Effector memory CD8-positive, alpha-beta T cell (primary cell): ENCODE data around the gene LSP1.

Experiments used
- ATAC-seq: fragments of 150-1000 bp; cut with Tn5 transposase; replicated peaks from 2 replicates; pipeline ENCODE4 v1.10.0; 2021; ENCODE audit warnings: mild to moderate bottlenecking, moderate library complexity
- DNase-seq, 3 experiments: peaks; one replicate each; pipeline ENCODE4 v3.0.0; 2021
- H3K27ac Mint-ChIP-seq, 2 donors: one replicate each; pipeline ENCODE4 v1.8.0; 2022; ENCODE audit warnings: mild to moderate bottlenecking in 2 of 2, mixed read lengths in 2 of 2, moderate library complexity in 2 of 2
- H3K27me3 Mint-ChIP-seq, 2 donors: one replicate each; pipeline ENCODE4 v1.8.0; 2022; ENCODE audit warnings: mixed read lengths in 2 of 2
- H3K36me3 Mint-ChIP-seq: one replicate; pipeline ENCODE4 v1.8.0; 2022; ENCODE audit warnings: mild to moderate bottlenecking, moderate library complexity, mixed read lengths; ENCODE audit not compliant: insufficient read depth
- H3K4me1 Mint-ChIP-seq, 2 donors: one replicate each; pipeline ENCODE4 v1.8.0; 2022; ENCODE audit warnings: low read depth in 2 of 2, mixed read lengths in 2 of 2
- H3K4me3 Mint-ChIP-seq, 2 donors: one replicate each; pipeline ENCODE4 v1.8.0; 2022; ENCODE audit warnings: mild to moderate bottlenecking in 2 of 2, mixed read lengths in 2 of 2, moderate library complexity in 2 of 2
- H3K9me3 Mint-ChIP-seq, 2 donors: one replicate each; pipeline ENCODE4 v1.8.0; 2022; ENCODE audit warnings: mixed read lengths in 2 of 2

LSP1 gene

DNA sequence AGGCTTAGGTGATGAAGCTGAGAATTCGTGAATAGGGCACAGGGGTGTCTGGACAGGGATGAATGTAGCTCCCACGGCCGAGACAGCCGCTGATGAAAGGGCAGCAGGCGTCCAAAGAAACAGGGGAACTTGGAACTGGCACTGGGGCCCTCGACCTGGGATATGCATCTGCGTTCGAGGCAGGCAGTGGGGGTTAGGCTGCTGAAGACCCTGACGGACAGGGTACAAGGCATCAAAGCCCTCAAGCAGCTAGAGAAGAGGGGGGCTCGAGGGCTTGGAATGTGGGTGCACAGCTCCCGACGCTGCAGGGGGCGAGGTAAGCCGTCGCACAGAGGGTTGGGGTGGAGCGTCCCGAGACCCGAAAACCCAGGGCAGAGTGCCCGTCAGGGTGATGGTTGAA lies 25.0 kb upstream of the LSP1 start:
- H3K4me1 Mint-ChIP-seq: peaks cover 0 to 6% of the 10 kb centered on the region in 2 donors
- H3K9me3 Mint-ChIP-seq: no peaks in the 10 kb centered on the region
- H3K4me3 Mint-ChIP-seq: no peak overlapping the region
- no peak overlapping the region for H3K27ac Mint-ChIP-seq
- peaks cover 11 to 68% of the 10 kb centered on the region in 2 donors for H3K27me3 Mint-ChIP-seq
- ATAC-seq: no peak
- peaks cover 5% of the 10 kb centered on the region for H3K36me3 Mint-ChIP-seq
- DNase-seq: no peak

DNA sequence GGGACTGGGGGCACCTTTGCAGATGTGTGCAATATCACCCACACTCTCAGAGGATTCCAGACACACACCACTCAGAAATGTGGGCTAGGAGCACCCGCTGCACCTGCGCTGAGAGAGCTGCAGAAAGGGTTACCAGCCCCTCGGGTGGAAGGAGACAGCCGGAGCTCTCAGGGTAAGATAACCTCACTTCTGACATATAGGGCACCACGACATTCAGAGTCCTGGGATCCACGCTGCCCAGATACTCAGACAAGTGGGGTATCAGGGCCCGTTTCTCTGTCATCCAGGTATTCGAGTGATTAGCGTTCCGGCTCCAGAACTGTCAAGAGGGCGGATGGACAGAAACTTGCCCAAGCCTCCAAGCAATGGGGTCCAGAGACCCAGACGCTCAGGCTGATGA lies 24.3 kb upstream of the LSP1 start:
- Mint-ChIP-seq H3K36me3 (peaks cover 5% of the 10 kb centered on the region), H3K27ac (no peak overlapping the region), H3K4me3 (no peak overlapping the region), H3K4me1 (peaks cover 0 to 6% of the 10 kb centered on the region in 2 donors), H3K9me3 (no peaks in the 10 kb centered on the region), H3K27me3 (peaks cover 11 to 74% of the 10 kb centered on the region in 2 donors)
- ATAC-seq: no peak
- no peak for DNase-seq

DNA sequence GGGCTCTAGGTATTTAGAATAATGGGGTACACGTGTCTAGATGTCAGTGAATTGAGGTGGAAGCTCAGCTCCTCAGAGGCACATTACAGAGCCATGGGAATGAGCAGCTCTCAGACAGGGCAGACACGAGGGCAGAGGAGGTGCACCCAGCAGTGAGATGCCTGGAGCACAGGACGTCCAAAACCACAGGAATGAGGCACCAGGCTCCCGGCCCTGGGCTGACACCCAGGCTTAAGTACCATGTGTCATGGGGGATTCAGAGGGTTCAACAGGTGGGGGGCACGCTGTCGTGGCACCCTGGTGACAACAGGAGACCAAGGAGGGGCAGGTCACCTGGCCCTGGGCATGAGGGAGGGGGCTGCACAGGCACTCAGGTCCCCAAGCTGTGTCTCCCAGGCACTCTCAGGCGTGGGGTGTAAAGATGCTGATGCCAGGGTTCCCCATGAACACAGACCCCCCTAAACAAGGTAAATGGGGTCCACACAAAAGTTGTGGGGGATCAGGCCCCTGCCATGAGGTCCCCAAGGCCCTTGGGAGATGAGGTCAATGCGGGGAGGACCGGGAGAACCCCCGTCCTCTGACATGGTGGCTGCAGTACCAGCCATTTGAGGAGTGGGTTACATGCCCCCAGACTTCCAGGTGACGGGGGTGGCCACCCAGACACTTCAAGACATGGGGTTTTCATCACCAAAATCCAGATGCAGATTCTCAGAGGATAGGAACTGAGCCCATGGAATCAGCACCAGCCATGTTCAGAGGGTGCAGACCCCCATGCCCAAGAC lies 23.7 kb upstream of the LSP1 start:
- Mint-ChIP-seq H3K4me1 (peaks cover 0 to 6% of the 10 kb centered on the region in 2 donors), H3K9me3 (no peaks in the 10 kb centered on the region), H3K4me3 (no peak overlapping the region), H3K27ac (no peak overlapping the region), H3K36me3 (peaks cover 5% of the 10 kb centered on the region), H3K27me3 (peaks cover 11 to 75% of the 10 kb centered on the region in 2 donors)
- ATAC-seq: no peak
- no peak for DNase-seq

DNA sequence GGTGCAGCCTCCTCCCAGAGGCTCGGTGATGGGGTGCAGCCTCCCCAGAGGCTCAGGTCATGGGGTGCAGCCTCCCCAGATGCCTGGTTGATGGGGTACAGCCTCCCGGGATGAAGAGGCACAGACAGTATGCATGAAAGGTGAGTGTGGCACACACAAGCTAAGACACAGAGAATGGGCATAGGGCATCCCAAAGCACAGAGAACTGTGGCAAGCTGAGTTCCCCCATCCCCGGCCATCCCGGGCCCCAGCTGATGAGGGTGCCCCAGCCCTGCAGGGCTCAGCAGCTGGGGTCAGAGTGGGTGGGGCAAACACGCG lies 22.9 kb upstream of the LSP1 start:
- no peak overlapping the region for H3K27ac Mint-ChIP-seq

DNA sequence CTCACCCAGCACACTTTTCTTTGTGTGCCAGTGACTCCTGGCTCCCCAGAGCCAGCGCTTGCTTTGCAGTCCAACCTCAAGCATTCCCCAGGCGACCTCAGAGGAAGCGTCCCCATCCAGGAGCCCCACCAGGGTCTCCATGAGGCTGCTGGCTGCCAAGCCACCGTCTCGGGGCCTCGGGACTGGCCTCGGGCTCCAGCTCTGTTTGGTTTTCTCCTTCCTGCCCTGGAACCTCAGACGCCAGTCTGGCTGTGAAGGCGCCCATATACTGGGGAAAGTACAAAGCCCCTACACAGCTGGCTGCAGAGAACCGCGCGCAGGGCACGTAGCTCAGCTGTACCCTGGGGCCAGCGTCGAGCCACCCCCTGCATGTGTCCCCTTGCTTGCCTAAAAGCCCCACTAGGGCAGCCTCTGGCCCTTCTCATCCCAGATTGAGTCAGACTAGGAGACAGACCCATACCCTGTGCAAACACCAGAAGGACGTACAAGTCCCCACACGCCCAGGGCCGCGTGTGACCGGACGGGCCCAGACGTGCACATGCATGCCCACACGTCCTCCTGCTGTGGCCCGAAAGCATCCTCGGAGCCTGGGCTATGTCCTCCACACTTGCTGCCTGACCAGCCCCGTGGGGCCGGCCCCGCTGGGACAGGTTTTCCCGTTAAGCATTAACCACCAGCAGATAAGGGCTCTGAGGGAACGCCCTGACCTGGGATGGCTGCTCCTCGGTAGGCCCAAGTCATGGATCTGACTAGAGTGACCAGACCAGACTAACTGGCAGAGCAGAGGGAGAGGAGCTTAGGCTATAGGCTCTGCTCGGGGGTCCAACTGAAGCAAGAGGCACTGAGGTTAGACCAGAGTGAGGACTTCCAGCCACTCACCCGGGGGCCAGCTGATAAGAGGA lies 22.3 kb upstream of the LSP1 start:
- Mint-ChIP-seq H3K9me3 (no peaks in the 10 kb centered on the region), H3K27me3 (peaks cover 11 to 78% of the 10 kb centered on the region in 2 donors), H3K27ac (no peak overlapping the region), H3K36me3 (peaks cover 5% of the 10 kb centered on the region), H3K4me1 (peaks cover 0 to 6% of the 10 kb centered on the region in 2 donors), H3K4me3 (no peak overlapping the region)
- no peak for DNase-seq
- no peak for ATAC-seq

More for the DNA sequence above, 22.9 kb upstream of the LSP1 start:
- Mint-ChIP-seq H3K27me3 (peaks cover 11 to 78% of the 10 kb centered on the region in 2 donors), H3K9me3 (no peaks in the 10 kb centered on the region), H3K36me3 (peaks cover 5% of the 10 kb centered on the region), H3K4me1 (peaks cover 0 to 6% of the 10 kb centered on the region in 2 donors), H3K4me3 (no peak overlapping the region)
- DNase-seq (no peak), ATAC-seq (no peak)

DNA sequence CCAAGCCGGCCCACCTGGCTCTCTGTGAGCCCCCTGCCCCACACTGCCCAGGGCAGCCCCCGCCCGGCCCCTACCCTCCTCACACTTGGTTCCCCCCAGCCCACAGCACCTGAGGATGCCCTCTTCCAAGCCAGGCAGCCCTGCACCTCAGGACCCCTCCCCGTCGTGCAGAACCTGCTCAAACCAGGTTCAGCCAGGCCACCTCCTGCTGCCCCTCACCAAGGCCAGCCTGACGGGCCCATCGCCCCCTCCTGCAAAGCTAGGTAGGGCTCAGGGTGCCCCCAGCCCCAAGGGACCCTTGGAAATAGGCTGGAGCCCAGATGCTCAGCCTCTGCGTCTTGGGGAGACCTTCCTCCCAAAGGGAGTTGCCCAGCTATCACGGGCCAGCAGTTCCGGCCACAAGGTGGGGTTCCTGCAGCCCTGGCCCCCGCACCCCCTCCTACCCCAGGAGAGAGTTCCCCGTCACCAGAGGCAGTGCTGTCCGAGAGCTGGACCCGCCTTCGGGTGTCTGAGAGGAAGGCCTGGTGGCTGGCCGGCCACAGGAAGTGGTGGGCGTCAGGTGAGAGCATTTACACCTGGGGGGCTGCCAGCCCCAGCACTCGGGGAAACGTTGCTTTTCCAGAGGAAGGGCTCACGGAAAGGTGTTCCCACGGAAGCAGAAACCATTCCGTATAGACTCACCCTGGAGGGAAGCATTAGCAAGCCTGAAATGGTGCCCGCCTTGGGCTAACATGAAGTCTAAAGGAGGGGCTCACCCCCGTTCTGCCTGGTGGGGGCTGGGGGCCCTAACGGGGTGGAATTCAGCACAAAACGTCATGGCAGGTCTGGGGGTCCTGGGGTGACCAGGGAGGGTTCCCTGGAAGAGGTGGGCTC lies 21.3 kb upstream of the LSP1 start:
- H3K4me1 Mint-ChIP-seq: peaks cover 0 to 6% of the 10 kb centered on the region in 2 donors

DNA sequence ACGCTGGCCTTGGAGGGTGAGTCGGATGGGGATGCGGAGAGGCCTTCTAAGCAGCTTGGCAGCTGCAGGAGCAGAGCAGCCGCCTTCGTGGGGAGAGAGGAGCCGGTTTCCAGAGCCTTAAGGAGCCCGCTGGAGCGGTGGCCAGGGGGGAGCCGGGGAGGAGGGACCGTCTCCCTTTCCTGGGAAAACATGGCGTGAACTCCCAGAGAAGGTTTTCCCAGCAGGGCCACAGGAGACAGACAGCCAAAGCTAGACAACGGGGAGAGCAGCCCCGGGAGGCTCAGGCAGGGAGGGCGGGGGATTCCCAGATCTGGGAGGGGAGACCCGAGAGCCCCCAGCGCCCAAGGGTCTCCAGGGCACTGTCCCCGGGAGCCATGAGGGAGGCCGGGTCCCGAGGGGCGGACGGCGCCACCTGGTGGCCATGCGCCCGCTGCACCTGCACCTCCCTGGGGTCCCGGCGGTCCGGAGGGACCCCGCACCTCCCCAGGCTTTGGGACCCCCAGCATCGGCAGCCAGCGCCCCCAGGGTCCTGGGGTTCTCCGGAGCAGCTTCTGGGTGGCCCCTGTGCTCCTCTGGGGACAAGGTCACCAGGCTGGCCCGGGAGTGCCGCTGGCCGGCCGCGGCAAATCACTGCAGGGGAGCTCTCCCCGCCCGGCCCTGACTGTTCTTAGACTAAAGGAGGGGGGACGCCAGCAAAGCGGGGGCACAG lies 20.5 kb upstream of the LSP1 start:
- Mint-ChIP-seq H3K4me1 (peaks cover 0 to 6% of the 10 kb centered on the region in 2 donors), H3K27me3 (peaks cover 11 to 68% of the 10 kb centered on the region in 2 donors), H3K27ac (no peak overlapping the region), H3K9me3 (no peaks in the 10 kb centered on the region), H3K36me3 (peaks cover 5% of the 10 kb centered on the region), H3K4me3 (no peak overlapping the region)
- DNase-seq: peak; percentile 67 to 75 (median 68)
- peak; percentile 86 for ATAC-seq

More for the DNA sequence above, 21.3 kb upstream of the LSP1 start:
- Mint-ChIP-seq H3K27me3 (peaks cover 11 to 76% of the 10 kb centered on the region in 2 donors), H3K9me3 (no peaks in the 10 kb centered on the region), H3K4me3 (no peak overlapping the region), H3K36me3 (peaks cover 5% of the 10 kb centered on the region), H3K27ac (no peak overlapping the region)
- DNase-seq: no peak
- no peak for ATAC-seq

DNA sequence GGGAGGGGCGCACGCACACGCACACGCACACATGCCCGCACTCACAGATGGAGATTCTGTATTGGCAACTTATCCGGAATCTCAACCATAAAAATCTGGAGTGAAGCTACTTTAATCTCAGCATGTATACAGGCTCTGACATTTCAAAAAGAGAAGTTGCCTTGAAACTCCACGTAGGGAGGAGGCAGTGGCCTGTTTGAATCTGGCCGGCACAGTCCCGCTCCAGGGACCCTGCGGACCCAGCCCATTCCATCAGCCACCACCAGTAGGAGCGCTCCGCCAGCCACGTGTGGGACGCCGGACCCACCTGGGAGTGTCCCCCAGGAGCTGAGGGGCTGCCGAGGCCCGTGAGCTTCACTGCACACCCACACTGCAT lies 20.0 kb upstream of the LSP1 start:
- H3K4me3 Mint-ChIP-seq: no peak overlapping the region

DNA sequence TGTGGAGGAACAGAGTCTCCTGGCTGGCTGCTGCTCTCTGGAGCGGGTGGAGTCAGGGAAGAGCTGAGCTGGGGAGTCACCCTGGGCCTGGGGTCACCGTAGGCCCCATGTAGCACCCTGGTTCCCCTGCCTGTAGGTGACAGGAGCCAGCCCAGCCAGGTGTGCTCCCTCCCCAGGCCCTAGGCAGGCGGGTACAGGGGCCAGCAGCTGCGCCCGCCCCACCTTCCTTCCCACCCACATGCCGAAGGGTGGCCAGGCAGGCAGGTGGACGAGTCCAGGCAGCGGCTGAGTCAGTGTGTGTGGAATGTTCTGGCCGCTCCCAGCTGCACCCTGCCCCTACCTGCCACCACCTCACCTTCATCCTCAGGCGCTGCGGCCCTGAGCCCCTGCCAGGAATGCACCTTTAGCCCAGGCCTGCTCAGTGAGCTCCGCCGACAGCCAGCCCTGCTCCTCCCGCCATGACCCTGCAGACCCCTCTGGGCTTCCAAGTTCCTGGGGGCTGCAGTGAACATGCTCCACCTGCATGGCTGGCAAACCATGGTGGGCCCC lies 18.7 kb upstream of the LSP1 start:
- DNase-seq: no peak
- Mint-ChIP-seq H3K4me3 (no peak overlapping the region), H3K4me1 (peaks cover 0 to 9% of the 10 kb centered on the region in 2 donors), H3K27me3 (peaks cover 6 to 51% of the 10 kb centered on the region in 2 donors), H3K36me3 (peaks cover 5% of the 10 kb centered on the region), H3K27ac (peak overlapping the region in 1 of 2 donors; percentile 18), H3K9me3 (no peaks in the 10 kb centered on the region)
- ATAC-seq: no peak

More for the DNA sequence above, 20.0 kb upstream of the LSP1 start:
- H3K27me3 Mint-ChIP-seq: peaks cover 6 to 63% of the 10 kb centered on the region in 2 donors
- H3K9me3 Mint-ChIP-seq: no peaks in the 10 kb centered on the region
- H3K27ac Mint-ChIP-seq: no peak overlapping the region
- DNase-seq: no peak
- peaks cover 5% of the 10 kb centered on the region for H3K36me3 Mint-ChIP-seq
- no peak for ATAC-seq
- H3K4me1 Mint-ChIP-seq: peaks cover 0 to 10% of the 10 kb centered on the region in 2 donors

DNA sequence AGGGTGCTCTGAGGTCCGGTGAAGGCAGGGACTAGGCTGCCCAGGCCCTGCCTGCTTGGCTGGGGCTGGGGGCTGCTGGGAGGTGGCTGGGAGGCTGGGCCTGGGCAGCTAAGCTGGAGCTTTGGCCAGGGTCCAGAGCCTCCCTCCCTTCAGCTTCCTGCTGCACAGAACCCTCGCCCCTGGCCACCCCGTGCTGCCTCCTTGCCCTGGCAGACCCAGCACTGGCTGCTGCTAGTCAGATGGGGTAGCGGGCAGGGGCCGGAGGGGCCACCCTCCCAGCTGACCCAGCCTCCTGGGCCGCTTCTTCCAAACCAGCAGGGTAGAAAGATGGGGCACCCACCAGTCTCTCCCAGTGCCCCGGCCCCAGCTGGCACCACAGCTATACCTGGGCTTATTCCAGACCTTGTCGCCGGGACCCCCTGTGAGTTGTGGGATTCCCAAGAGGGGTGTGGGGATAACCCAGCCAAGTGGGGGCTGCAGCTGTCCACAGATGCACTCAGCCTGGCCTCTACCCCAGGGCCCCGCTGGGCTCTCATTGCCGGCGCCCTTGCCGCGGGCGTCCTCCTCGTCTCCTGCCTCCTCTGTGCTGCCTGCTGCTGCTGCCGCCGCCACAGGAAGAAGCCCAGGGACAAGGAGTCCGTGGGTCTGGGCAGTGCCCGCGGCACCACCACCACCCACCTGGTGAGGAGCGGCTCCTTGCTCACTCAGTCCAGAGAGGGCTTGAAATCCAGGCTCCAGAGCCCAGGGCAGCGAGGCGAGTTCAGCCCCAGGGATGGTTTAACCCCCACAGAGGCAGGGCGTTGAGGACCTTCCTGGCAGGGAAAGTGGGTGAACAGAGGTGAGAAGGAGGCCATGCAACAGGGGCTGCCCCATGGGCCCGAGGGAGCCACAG lies 17.9 kb upstream of the LSP1 start, which contains the start of gene SYT8:
TSS of gene SYT8 (plus strand) at position 212 of the 892 bp plus-strand sequence. CDS start at position 328, 116 bp downstream.
- ATAC-seq (no peak), DNase-seq (no peak)
- H3K4me3 Mint-ChIP-seq: no peak within 1 kb of the TSS
- H3K27me3 Mint-ChIP-seq: peaks cover 6 to 42% of the 10 kb centered on the region in 2 donors
- H3K36me3 Mint-ChIP-seq: peaks cover 5% of the 10 kb centered on the region
- no peaks in the 10 kb centered on the region for H3K9me3 Mint-ChIP-seq
- peak within 1 kb of the TSS in 1 of 2 donors; percentile 18 for H3K27ac Mint-ChIP-seq
- peaks cover 6 to 14% of the 10 kb centered on the region in 2 donors for H3K4me1 Mint-ChIP-seq

DNA sequence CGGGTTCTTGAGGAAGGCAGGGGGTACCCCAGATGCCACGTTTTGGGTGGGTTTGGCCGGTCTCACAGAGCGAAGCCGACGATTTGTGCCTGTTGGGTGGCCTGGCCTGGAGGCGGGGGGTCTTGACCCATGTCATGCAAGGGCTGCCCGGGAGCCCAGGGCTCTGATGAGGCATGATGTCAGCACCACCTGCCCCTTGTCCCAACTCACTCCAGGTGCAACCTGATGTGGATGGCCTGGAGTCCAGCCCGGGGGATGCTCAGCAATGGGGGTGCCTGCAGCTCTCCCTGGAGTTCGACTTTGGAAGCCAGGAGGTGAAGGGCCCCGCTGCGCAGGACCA lies 17.2 kb upstream of the LSP1 start:
- DNase-seq: no peak
- H3K27ac Mint-ChIP-seq: no peak overlapping the region
- peaks cover 6 to 36% of the 10 kb centered on the region in 2 donors for H3K27me3 Mint-ChIP-seq
- no peaks in the 10 kb centered on the region for H3K9me3 Mint-ChIP-seq
- peaks cover 6 to 14% of the 10 kb centered on the region in 2 donors for H3K4me1 Mint-ChIP-seq
- no peak for ATAC-seq
- H3K36me3 Mint-ChIP-seq: peaks cover 5% of the 10 kb centered on the region
- no peak overlapping the region for H3K4me3 Mint-ChIP-seq
